Astrocyte (in vitro differentiated cells and primary cell): ENCODE data around the gene ARHGAP26. TPM values are rescaled to one million over a fixed set of nuclear protein-coding genes. Genes with fewer than 3 reads are reported as not detected.

Source experiments
- DNase-seq: peaks from one replicate; pipeline ENCODE4 v3.0.0-alpha.2; 2010; ENCODE audit warnings: low read depth
- FAIRE-seq: peaks from 2 replicates; lab custom pipeline; 2011; peaks lifted over from hg19 to GRCh38; lab: Jason Lieb, UNC
- H2AFZ ChIP-seq: 2 replicates; pipeline ENCODE4 v1.6.0; 2012; ENCODE audit warnings: low read depth, low read length, inconsistent platforms
- H3K27ac ChIP-seq: 2 replicates; pipeline ENCODE4 v1.5.1; 2011; ENCODE audit warnings: low read depth, low read length, inconsistent platforms
- H3K27me3 ChIP-seq: 2 replicates; pipeline ENCODE4 v1.6.0; 2011; ENCODE audit warnings: low read length, inconsistent platforms; ENCODE audit not compliant: insufficient read depth
- H3K36me3 ChIP-seq: 2 replicates; pipeline ENCODE4 v1.5.1; 2011; ENCODE audit warnings: low read length, inconsistent platforms; ENCODE audit not compliant: insufficient read depth
- H3K4me1 ChIP-seq: 2 replicates; pipeline ENCODE4 v1.5.1; 2011; ENCODE audit warnings: low read length, inconsistent platforms; ENCODE audit not compliant: insufficient read depth
- H3K4me2 ChIP-seq: 2 replicates; pipeline ENCODE4 v1.6.0; 2012; ENCODE audit warnings: low read length, inconsistent platforms
- H3K4me3 ChIP-seq: 2 replicates; pipeline ENCODE4 v1.5.1; 2011; ENCODE audit warnings: low read depth, mild to moderate bottlenecking, low read length, inconsistent platforms; ENCODE audit not compliant: insufficient read depth
- H3K79me2 ChIP-seq: 2 replicates; pipeline ENCODE4 v1.6.0; 2012; ENCODE audit warnings: mild to moderate bottlenecking, low read length, inconsistent platforms; ENCODE audit not compliant: insufficient read depth
- H3K9ac ChIP-seq: 2 replicates; pipeline ENCODE4 v1.6.0; 2012; ENCODE audit warnings: mild to moderate bottlenecking, low read length, inconsistent platforms
- H3K9me3 ChIP-seq: 2 replicates; pipeline ENCODE4 v1.5.1; 2012; ENCODE audit warnings: low read depth, mild to moderate bottlenecking, low read length, inconsistent platforms; ENCODE audit not compliant: insufficient read depth
- H4K20me1 ChIP-seq: 2 replicates; pipeline ENCODE4 v1.6.0; 2012; ENCODE audit warnings: low read length, inconsistent platforms; ENCODE audit not compliant: insufficient read depth
- H3K27ac Mint-ChIP-seq: one replicate; pipeline ENCODE4 v1.8.0; 2021; ENCODE audit warnings: mild to moderate bottlenecking, mixed read lengths; ENCODE audit not compliant: unreplicated experiment
- H3K27me3 Mint-ChIP-seq: one replicate; pipeline ENCODE4 v1.8.0; 2021; ENCODE audit warnings: low read depth, mixed read lengths; ENCODE audit not compliant: unreplicated experiment
- H3K36me3 Mint-ChIP-seq: one replicate; pipeline ENCODE4 v1.8.0; 2021; ENCODE audit warnings: low read depth, mixed read lengths; ENCODE audit not compliant: unreplicated experiment
- H3K4me1 Mint-ChIP-seq: one replicate; pipeline ENCODE4 v1.8.0; 2021; ENCODE audit warnings: low read depth, mixed read lengths; ENCODE audit not compliant: unreplicated experiment
- H3K4me3 Mint-ChIP-seq: one replicate; pipeline ENCODE4 v1.8.0; 2021; ENCODE audit warnings: mild to moderate bottlenecking, moderate library complexity, mixed read lengths; ENCODE audit not compliant: unreplicated experiment
- H3K9me3 Mint-ChIP-seq: one replicate; pipeline ENCODE4 v1.8.0; 2021; ENCODE audit warnings: mild to moderate bottlenecking, mixed read lengths; ENCODE audit not compliant: unreplicated experiment
- EZH2 ChIP-seq: IDR thresholded peaks from 2 replicates; pipeline ENCODE4 v1.6.1; 2012; ENCODE audit warnings: mild to moderate bottlenecking, low read length, inconsistent platforms; ENCODE audit not compliant: insufficient read depth
- total RNA-seq: library from RNA; stranded (reverse); gene quantifications from 2 replicates; pipeline ENCODE4 v1.2.1, GENCODE V29; 2021
- TF ChIP-seq, protein P1 (sequence below): IDR thresholded peaks from 2 replicates; pipeline ENCODE4 v1.5.1; 2011; ENCODE audit warnings: low read depth, mild to moderate bottlenecking, inconsistent platforms, low read length, moderate library complexity; ENCODE audit not compliant: insufficient read depth

ARHGAP26 gene
- total RNA-seq, 1 donor from 2014 or later: 5.6 TPM

DNA sequence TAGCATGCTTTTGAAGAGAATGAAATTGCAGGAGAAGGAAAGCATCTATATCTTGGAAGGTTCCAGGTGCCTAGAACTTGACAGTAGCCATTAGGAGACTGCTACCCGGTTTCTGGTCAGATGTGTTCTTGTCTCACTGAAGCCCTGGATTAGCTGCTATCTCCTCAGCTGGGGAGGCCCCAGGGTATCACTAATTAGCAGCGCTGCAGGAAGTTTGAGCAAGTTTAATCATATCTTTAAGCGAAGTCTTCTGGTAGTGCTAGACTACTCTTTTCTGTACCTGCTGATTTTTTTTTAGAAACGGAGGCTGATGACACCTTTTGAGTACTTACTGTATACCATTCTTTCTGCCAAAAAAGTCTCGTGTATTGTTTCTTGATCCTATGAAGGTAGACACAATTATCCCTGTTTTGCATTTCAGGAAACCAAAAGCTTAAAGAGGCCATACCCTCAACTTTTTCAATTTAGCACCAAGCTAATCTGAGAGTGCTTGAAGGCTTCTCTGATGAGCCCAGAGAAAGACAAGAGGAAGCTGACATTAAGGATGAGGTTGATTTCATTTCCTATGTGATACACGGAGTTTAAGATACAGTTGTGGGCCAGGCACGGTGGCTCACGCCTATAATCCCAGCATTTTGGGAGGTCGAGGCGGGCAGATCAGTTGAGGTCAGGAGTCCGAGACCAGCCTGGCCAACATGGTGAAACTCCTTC, 201.3 kb downstream of the ARHGAP26 start:
- H3K9me3 ChIP-seq: no peaks in the 10 kb centered on the region
- DNase-seq (no peak), FAIRE-seq (no peak)
- H3K4me1 ChIP-seq: no peaks in the 10 kb centered on the region
- H3K4me3 ChIP-seq: no peak overlapping the region
- Mint-ChIP-seq H3K4me1 (peaks cover 1% of the 10 kb centered on the region), H3K9me3 (no peaks in the 10 kb centered on the region), H3K4me3 (no peak overlapping the region), H3K27ac (no peak overlapping the region), H3K36me3 (peaks cover 5% of the 10 kb centered on the region), H3K27me3 (no peaks in the 10 kb centered on the region)
- no peaks in the 10 kb centered on the region for H3K36me3 ChIP-seq
- H3K9ac ChIP-seq: no peak overlapping the region
- no peak overlapping the region for H3K4me2 ChIP-seq
- no peak overlapping the region for H3K27ac ChIP-seq
- H4K20me1 ChIP-seq: no peaks in the 10 kb centered on the region
- H2AFZ ChIP-seq: no peak overlapping the region
- no peak for TF ChIP-seq EZH2
- TF ChIP-seq, protein P1, sequence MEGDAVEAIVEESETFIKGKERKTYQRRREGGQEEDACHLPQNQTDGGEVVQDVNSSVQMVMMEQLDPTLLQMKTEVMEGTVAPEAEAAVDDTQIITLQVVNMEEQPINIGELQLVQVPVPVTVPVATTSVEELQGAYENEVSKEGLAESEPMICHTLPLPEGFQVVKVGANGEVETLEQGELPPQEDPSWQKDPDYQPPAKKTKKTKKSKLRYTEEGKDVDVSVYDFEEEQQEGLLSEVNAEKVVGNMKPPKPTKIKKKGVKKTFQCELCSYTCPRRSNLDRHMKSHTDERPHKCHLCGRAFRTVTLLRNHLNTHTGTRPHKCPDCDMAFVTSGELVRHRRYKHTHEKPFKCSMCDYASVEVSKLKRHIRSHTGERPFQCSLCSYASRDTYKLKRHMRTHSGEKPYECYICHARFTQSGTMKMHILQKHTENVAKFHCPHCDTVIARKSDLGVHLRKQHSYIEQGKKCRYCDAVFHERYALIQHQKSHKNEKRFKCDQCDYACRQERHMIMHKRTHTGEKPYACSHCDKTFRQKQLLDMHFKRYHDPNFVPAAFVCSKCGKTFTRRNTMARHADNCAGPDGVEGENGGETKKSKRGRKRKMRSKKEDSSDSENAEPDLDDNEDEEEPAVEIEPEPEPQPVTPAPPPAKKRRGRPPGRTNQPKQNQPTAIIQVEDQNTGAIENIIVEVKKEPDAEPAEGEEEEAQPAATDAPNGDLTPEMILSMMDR: no peak
- no peaks in the 10 kb centered on the region for H3K27me3 ChIP-seq
- H3K79me2 ChIP-seq: no peaks in the 10 kb centered on the region

DNA sequence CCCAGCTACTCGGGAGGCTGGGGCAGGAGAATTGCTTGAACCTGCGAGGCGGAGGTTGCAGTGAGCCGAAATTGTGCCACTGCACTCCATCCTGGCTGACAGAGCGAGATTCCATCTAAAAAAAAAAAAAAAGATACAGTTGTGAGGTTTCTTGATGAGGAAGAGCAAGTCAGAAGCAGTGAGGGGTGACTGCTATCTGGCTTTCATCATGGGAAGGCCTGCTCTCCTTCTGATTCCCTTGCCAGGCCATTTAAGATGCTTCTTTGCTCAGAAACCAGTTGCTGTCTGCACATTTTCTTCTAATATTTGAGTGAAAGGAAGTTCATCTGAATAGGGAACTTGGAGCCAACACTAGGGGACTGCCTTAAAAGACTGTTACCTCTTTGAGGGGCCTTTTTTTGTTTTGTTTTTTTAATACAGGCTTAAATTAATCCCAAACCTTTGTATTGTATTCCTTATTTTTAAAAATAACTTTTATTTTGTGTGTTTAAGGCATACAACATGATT, 201.9 kb downstream of the ARHGAP26 start:
- TF ChIP-seq, protein P1: no peak
- no peak for TF ChIP-seq EZH2
- H2AFZ ChIP-seq: no peak overlapping the region
- Mint-ChIP-seq H3K9me3 (no peaks in the 10 kb centered on the region), H3K36me3 (peaks cover 5% of the 10 kb centered on the region), H3K27ac (no peak overlapping the region), H3K27me3 (no peaks in the 10 kb centered on the region), H3K4me3 (no peak overlapping the region), H3K4me1 (peaks cover 8% of the 10 kb centered on the region)
- no peak overlapping the region for H3K4me2 ChIP-seq
- H3K36me3 ChIP-seq: no peaks in the 10 kb centered on the region
- FAIRE-seq: no peak
- H3K4me1 ChIP-seq: peaks cover 5% of the 10 kb centered on the region
- H3K27ac ChIP-seq: no peak overlapping the region
- H4K20me1 ChIP-seq: no peaks in the 10 kb centered on the region
- no peak overlapping the region for H3K9ac ChIP-seq
- H3K4me3 ChIP-seq: no peak overlapping the region
- H3K79me2 ChIP-seq: no peaks in the 10 kb centered on the region
- DNase-seq: no peak
- no peaks in the 10 kb centered on the region for H3K9me3 ChIP-seq
- no peaks in the 10 kb centered on the region for H3K27me3 ChIP-seq

DNA sequence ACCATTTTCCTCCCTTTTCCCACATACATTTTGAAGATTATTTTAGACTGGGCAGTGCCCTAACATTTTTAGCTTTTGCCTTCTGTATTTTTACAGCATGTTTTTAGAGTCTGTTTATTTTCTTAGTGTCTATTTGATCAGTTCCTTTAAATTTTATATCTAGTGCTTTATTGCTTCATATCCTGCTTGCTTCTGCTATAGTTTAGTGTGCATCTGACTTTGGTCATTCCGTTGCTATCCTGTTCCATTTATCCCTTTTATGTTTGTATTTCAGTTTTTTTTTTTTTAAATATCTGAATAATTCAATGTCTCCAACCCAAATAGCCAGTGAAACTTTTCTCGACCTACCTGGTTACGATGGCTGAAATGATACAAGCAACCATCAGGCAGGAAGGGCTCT, 203.8 kb downstream of the ARHGAP26 start:
- Histone ChIP-seq H3K27ac (no peak overlapping the region), H3K27me3 (no peaks in the 10 kb centered on the region), H4K20me1 (no peaks in the 10 kb centered on the region), H3K4me3 (no peak overlapping the region), H2AFZ (no peak overlapping the region), H3K36me3 (no peaks in the 10 kb centered on the region), H3K9ac (no peak overlapping the region), H3K9me3 (no peaks in the 10 kb centered on the region), H3K4me2 (no peak overlapping the region), H3K79me2 (no peaks in the 10 kb centered on the region), H3K4me1 (peaks cover 18% of the 10 kb centered on the region)
- Mint-ChIP-seq H3K36me3 (peaks cover 5% of the 10 kb centered on the region), H3K4me1 (peaks cover 25% of the 10 kb centered on the region), H3K4me3 (no peak overlapping the region), H3K27me3 (no peaks in the 10 kb centered on the region), H3K9me3 (peaks cover 2% of the 10 kb centered on the region), H3K27ac (no peak overlapping the region)
- no peak for DNase-seq
- TF ChIP-seq, protein P1: no peak
- no peak for TF ChIP-seq EZH2
- no peak for FAIRE-seq
